ENCODE data around the gene CINP.

Gene CINP

DNA sequence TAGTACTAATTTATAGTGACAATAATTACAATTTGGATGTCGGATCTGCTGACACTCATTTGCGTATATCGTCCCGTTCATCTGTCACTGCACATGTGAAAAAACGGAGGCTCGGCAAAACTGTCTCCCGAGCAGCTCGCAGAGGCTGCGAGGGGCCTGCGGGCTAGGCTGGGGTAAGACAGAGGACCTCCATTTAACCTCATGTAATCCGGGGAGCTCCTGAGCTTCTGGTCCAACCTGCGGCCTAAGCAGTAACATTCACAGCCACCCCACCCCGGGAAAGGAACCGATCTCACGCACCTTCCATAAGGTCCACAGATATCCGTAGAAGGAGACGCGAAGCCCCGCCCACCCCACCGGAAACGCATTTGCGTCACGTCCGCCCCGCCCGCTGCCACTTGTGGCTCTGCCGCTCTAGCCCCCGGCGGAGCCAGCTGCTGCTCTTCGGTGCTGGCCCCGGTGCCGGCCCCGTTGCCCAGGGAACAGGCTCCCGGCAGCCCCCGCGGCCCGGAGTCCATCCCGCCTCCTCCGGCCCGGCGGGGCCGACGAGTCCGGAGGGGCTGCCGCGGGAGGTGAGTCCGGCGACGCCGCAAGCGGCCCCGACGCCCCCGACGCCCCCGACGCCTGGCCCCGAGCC is at the start of gene CINP, which contains the start of gene TECPR2:
Gene CINP (minus strand): TSS at position 346 of the 637 bp plus-strand sequence. CDS start 39 bp downstream, at position 307.
Gene TECPR2 (plus strand): TSS at position 397 of the 637 bp plus-strand sequence. CDS start 13,781 bp downstream, outside the sequence.
- Histone ChIP-seq H3K27ac (ENCODE audit: low read length) (peak within 1 kb of the TSS; percentile 53; the same call in 1 of the 2 replicates), H3K79me2 (ENCODE audit: low read length) (peaks cover 21% of the 10 kb centered on the region), H3K9me2 (replicated peaks; ENCODE audit: insufficient read depth, low read length) (no peaks in the 10 kb centered on the region), H3K9me3 (replicated peaks; ENCODE audit: insufficient read depth, low read length) (no peaks in the 10 kb centered on the region), H2AFZ (ENCODE audit: low read length) (peak within 1 kb of the TSS; percentile 83), H4K20me1 (ENCODE audit: insufficient read depth, low read length) (no peaks in the 10 kb centered on the region), H3K4me2 (ENCODE audit: low read depth, low read length) (peak within 1 kb of the TSS; percentile 77), H3K9ac (ENCODE audit: low read length) (peak within 1 kb of the TSS; percentile 88), H3K27me3 (replicated peaks; ENCODE audit: insufficient read depth, low read length) (no peaks in the 10 kb centered on the region), H3K36me3 (replicated peaks; ENCODE audit: insufficient read depth, low read length) (no peaks in the 10 kb centered on the region), H3K4me1 (ENCODE audit: low read length) (0 out of 2 replicates have a peak, but pooled peaks cover 4% of the 10 kb centered on the region), H3K4me3 (ENCODE audit: low read length) (peak within 1 kb of the TSS; percentile 81), H3F3A (ENCODE audit: insufficient read depth, low read length) (no peaks in the 10 kb centered on the region)
- peak; percentile 90 for DNase-seq
- TF ChIP-seq, protein P1, sequence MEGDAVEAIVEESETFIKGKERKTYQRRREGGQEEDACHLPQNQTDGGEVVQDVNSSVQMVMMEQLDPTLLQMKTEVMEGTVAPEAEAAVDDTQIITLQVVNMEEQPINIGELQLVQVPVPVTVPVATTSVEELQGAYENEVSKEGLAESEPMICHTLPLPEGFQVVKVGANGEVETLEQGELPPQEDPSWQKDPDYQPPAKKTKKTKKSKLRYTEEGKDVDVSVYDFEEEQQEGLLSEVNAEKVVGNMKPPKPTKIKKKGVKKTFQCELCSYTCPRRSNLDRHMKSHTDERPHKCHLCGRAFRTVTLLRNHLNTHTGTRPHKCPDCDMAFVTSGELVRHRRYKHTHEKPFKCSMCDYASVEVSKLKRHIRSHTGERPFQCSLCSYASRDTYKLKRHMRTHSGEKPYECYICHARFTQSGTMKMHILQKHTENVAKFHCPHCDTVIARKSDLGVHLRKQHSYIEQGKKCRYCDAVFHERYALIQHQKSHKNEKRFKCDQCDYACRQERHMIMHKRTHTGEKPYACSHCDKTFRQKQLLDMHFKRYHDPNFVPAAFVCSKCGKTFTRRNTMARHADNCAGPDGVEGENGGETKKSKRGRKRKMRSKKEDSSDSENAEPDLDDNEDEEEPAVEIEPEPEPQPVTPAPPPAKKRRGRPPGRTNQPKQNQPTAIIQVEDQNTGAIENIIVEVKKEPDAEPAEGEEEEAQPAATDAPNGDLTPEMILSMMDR (IDR thresholded peaks at IDR 0.05; ENCODE audit: low read length): no peak
- TF ChIP-seq EZH2 (optimal IDR thresholded peaks at IDR 0.05; ENCODE audit: low read depth, low read length) (no peak), EZH2phosphoT487 (IDR thresholded peaks at IDR 0.05; ENCODE audit: low read length) (no peak)

DNA sequence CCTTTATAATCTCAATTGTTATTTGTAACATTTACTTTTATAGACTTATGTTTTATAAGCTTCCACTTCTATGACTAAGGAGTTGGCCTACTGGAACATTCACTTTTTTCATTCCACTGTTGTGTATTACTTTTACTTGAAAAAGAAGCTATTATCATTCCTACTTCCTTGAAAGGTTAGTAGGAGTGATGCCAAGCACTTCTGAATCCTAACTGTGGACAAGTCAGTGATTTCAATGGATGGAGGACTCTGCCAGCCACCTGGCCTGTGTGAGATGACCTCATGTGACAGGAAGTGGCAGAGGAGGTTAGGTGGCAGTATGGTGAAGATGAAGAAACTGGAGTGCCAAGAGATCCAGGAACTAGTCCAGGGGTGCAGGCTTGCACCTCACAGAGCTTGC is 46.0 kb upstream of the CINP start:
- Histone ChIP-seq H3K27ac (ENCODE audit: low read length) (no peak overlapping the region), H3K4me3 (ENCODE audit: low read length) (no peak overlapping the region), H4K20me1 (ENCODE audit: insufficient read depth, low read length) (no peaks in the 10 kb centered on the region), H3K4me2 (ENCODE audit: low read depth, low read length) (no peak overlapping the region), H3K36me3 (replicated peaks; ENCODE audit: insufficient read depth, low read length) (no peaks in the 10 kb centered on the region), H3K9me3 (replicated peaks; ENCODE audit: insufficient read depth, low read length) (no peaks in the 10 kb centered on the region), H3K79me2 (ENCODE audit: low read length) (no peaks in the 10 kb centered on the region), H3F3A (ENCODE audit: insufficient read depth, low read length) (no peaks in the 10 kb centered on the region), H3K9me2 (replicated peaks; ENCODE audit: insufficient read depth, low read length) (no peaks in the 10 kb centered on the region), H3K4me1 (ENCODE audit: low read length) (no peaks in the 10 kb centered on the region), H3K9ac (ENCODE audit: low read length) (no peak overlapping the region), H2AFZ (ENCODE audit: low read length) (no peak overlapping the region), H3K27me3 (replicated peaks; ENCODE audit: insufficient read depth, low read length) (no peaks in the 10 kb centered on the region)
- DNase-seq: no peak
- TF ChIP-seq, protein P1 (IDR thresholded peaks at IDR 0.05; ENCODE audit: low read length): no peak
- TF ChIP-seq EZH2 (optimal IDR thresholded peaks at IDR 0.05; ENCODE audit: low read depth, low read length) (no peak), EZH2phosphoT487 (IDR thresholded peaks at IDR 0.05; ENCODE audit: low read length) (no peak)

DNA sequence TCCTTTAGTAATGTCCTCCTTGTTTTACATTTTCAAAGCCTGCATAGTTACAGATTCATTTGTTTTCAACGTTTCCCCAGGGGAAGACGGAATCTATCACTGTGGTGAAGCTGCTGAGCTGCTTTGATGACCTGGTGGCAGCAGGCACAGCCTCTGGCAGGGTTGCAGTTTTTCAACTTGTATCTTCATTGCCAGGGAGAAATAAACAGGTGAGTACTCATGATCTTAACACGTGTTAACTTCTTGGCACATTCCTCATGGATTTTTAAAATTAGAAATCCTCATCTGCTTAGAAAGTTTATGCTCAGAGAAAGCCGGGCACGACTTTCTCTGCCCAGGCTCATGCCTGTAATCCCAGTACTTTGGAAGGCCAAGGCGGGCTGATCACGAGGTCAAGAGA is 44.6 kb upstream of the CINP start:
- TF ChIP-seq EZH2 (optimal IDR thresholded peaks at IDR 0.05; ENCODE audit: low read depth, low read length): no peak
- DNase-seq: no peak
- H3K4me2 ChIP-seq (ENCODE audit: low read depth, low read length): no peak overlapping the region
- no peaks in the 10 kb centered on the region for H3K27me3 ChIP-seq (replicated peaks; ENCODE audit: insufficient read depth, low read length)
- no peak overlapping the region for H3K4me3 ChIP-seq (ENCODE audit: low read length)
- no peak overlapping the region for H3K27ac ChIP-seq (ENCODE audit: low read length)
- no peaks in the 10 kb centered on the region for H3K4me1 ChIP-seq (ENCODE audit: low read length)
- no peaks in the 10 kb centered on the region for H3K79me2 ChIP-seq (ENCODE audit: low read length)
- H2AFZ ChIP-seq (ENCODE audit: low read length): no peak overlapping the region
- no peaks in the 10 kb centered on the region for H3K9me3 ChIP-seq (replicated peaks; ENCODE audit: insufficient read depth, low read length)
- H3K36me3 ChIP-seq (replicated peaks; ENCODE audit: insufficient read depth, low read length): no peaks in the 10 kb centered on the region
- H4K20me1 ChIP-seq (ENCODE audit: insufficient read depth, low read length): no peaks in the 10 kb centered on the region
- H3K9me2 ChIP-seq (replicated peaks; ENCODE audit: insufficient read depth, low read length): no peaks in the 10 kb centered on the region
- H3K9ac ChIP-seq (ENCODE audit: low read length): no peak overlapping the region
- H3F3A ChIP-seq (ENCODE audit: insufficient read depth, low read length): no peaks in the 10 kb centered on the region

DNA sequence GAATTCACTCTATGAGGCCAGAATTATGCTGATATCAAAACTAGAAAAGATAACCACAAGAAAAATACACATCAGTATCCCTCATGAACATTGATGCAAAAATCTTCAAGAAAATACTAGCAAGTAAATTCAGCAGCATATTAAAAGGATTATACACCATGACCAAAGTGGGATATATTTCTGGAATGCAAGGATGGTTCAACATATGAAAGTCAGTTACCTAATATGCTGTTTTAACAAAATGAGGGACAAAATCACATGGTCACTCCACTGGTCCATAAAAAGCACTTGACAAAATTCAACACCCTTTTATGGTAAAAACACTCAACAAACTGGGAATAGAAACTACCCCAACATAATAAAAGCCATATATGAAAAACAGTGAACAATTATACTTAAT is 40.3 kb upstream of the CINP start:
- H3K9ac ChIP-seq (ENCODE audit: low read length): no peak overlapping the region
- no peaks in the 10 kb centered on the region for H3K4me1 ChIP-seq (ENCODE audit: low read length)
- no peaks in the 10 kb centered on the region for H3F3A ChIP-seq (ENCODE audit: insufficient read depth, low read length)
- no peaks in the 10 kb centered on the region for H3K79me2 ChIP-seq (ENCODE audit: low read length)
- no peaks in the 10 kb centered on the region for H3K36me3 ChIP-seq (replicated peaks; ENCODE audit: insufficient read depth, low read length)
- no peaks in the 10 kb centered on the region for H4K20me1 ChIP-seq (ENCODE audit: insufficient read depth, low read length)
- no peak overlapping the region for H3K27ac ChIP-seq (ENCODE audit: low read length)
- H3K27me3 ChIP-seq (replicated peaks; ENCODE audit: insufficient read depth, low read length): no peaks in the 10 kb centered on the region
- no peaks in the 10 kb centered on the region for H3K9me3 ChIP-seq (replicated peaks; ENCODE audit: insufficient read depth, low read length)
- H3K4me2 ChIP-seq (ENCODE audit: low read depth, low read length): no peak overlapping the region
- TF ChIP-seq EZH2 (optimal IDR thresholded peaks at IDR 0.05; ENCODE audit: low read depth, low read length): no peak
- TF ChIP-seq, protein P1 (IDR thresholded peaks at IDR 0.05; ENCODE audit: low read length): no peak
- no peak for TF ChIP-seq EZH2phosphoT487 (IDR thresholded peaks at IDR 0.05; ENCODE audit: low read length)
- no peaks in the 10 kb centered on the region for H3K9me2 ChIP-seq (replicated peaks; ENCODE audit: insufficient read depth, low read length)
- DNase-seq: no peak
- H2AFZ ChIP-seq (ENCODE audit: low read length): no peak overlapping the region
- H3K4me3 ChIP-seq (ENCODE audit: low read length): no peak overlapping the region
